GM12865 (cell line): Measurements from ENCODE around the gene ABCC9.

Experiments
- DNase-seq: peaks from one replicate; pipeline ENCODE4 v3.0.0; 2010; ENCODE audit warnings: low read depth
- H3K4me3 ChIP-seq: 2 replicates; pipeline ENCODE4 v1.5.1; 2011; ENCODE audit warnings: mild to moderate bottlenecking, low read depth, low read length, control low read depth
- TF ChIP-seq, protein P1 (sequence below): IDR thresholded peaks from 2 replicates; pipeline ENCODE4 v1.5.1; 2011; ENCODE audit warnings: low read length, control low read depth, low read depth, inconsistent platforms; ENCODE audit not compliant: insufficient read depth; ENCODE audit errors: missing control alignments

The ABCC9 gene

DNA sequence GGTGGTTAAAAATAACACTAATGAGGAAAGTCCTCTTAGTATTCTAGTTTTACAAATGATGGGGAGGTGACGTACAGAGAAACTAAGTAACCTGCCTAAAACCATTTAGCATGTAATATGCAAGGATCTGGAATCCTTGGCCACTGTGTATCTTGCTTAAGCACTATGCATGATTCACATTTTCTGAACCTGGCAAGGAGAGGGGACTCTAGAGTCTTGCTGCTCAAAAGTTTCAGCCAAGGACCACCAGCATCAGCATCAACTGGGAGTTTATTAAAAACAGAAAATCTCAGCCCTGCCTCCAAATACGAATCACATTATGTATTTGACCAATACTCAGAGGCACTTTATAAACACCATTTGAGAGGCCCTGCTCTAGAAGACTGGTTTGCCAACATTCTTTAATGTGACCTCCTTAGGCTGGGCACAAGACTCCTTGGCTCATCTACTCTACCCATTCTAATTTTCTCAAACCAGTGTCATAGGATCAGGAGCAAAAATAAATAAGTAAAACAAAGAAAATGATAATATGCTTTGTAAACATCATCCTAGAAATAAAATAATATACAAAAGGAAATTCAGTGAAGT is 52.9 kb downstream of the ABCC9 start:
- TF ChIP-seq, protein P1, sequence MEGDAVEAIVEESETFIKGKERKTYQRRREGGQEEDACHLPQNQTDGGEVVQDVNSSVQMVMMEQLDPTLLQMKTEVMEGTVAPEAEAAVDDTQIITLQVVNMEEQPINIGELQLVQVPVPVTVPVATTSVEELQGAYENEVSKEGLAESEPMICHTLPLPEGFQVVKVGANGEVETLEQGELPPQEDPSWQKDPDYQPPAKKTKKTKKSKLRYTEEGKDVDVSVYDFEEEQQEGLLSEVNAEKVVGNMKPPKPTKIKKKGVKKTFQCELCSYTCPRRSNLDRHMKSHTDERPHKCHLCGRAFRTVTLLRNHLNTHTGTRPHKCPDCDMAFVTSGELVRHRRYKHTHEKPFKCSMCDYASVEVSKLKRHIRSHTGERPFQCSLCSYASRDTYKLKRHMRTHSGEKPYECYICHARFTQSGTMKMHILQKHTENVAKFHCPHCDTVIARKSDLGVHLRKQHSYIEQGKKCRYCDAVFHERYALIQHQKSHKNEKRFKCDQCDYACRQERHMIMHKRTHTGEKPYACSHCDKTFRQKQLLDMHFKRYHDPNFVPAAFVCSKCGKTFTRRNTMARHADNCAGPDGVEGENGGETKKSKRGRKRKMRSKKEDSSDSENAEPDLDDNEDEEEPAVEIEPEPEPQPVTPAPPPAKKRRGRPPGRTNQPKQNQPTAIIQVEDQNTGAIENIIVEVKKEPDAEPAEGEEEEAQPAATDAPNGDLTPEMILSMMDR, result no peak
- no peak for DNase-seq
- no peak overlapping the region for H3K4me3 ChIP-seq

- no peak overlapping the region for H3K4me3 ChIP-seq
- no peak for DNase-seq
- TF ChIP-seq, protein P1, result no peak
Measured at GRCh38 chr12:21884936-21885335, 56.3 kb downstream of the ABCC9 start.

DNA sequence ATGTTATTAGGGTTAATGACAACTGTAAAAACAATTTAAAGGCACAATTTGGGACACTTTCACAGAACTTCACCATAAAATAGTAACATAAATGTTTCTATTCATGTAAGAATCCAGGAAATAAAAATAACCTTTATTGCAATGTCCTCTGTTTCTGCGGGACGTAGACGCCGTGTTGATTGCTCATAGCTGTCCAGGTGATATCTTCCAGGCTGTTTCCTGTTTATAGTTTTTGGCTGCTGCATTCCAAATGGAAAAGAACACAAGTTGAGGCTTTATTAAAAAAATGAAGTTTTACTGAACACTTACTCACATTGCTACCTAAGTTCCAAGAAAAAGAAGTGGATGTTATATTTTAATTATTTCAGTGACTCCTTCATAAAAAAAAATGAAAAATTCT is 58.6 kb downstream of the ABCC9 start:
- TF ChIP-seq, protein P1, result no peak
- no peak for DNase-seq
- no peak overlapping the region for H3K4me3 ChIP-seq

DNA sequence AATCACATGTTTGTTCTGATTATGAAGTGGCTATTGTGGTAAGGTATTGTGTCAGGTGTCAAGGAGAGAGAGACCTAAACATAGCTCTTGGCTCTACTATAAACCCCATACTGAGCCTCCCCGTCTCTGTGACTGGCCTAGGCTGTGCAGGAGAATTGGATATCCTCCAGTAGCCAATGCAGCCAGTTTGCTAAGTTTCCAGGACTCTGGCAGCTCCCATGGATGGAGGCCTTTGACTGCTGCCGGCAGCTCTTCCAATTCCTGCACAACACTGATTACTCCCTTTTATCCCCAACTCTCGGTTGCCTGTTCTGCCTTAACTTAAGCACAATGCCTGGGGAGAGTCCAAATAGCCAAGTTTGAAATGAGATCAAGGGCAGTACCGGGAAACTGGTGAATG is 59.3 kb downstream of the ABCC9 start:
- DNase-seq, result no peak
- TF ChIP-seq, protein P1, result no peak
- H3K4me3 ChIP-seq, result no peak overlapping the region

GRCh38 chr12:21879312-21879711 is 61.9 kb downstream of the ABCC9 start:
- H3K4me3 ChIP-seq, result no peak overlapping the region
- TF ChIP-seq, protein P1, result no peak
- DNase-seq, result no peak

GRCh38 chr12:21877293-21877982 is 63.8 kb downstream of the ABCC9 start:
- DNase-seq, result no peak
- TF ChIP-seq, protein P1, result no peak
- no peak overlapping the region for H3K4me3 ChIP-seq

DNA sequence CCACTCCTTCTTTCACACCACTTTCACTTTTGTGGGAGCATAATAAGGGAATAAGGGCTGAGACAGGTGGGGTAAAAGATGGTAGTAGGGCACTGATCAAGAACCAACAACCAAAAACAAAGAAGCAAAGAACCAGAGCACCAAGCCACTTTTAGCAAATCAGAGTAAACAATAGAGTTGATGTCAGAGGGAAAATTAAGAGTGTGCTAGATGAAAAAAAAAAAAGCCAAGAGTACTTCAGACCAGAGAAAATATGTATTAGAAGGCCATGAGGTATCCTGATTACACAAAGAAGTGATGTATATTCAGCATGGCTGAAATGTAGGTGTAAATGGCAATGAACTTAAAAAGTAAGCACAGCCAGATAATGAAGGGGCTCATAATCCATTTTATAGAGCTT is 75.4 kb downstream of the ABCC9 start:
- TF ChIP-seq, protein P1, result no peak
- H3K4me3 ChIP-seq, result no peak overlapping the region
- DNase-seq, result no peak
